HFF-Myc (cell line): ENCODE results near the gene LUC7L3.

Experiments used
- DNase-seq: peaks from one replicate; pipeline ENCODE4 v3.0.0-alpha.2; 2011; ENCODE audit warnings: low read depth; ENCODE audit errors: extremely low read depth
- H3K4me3 ChIP-seq: replicated peaks from 2 replicates; pipeline ENCODE4 v1.5.1; 2011; ENCODE audit warnings: low read depth, mild to moderate bottlenecking, control low read depth, low read length
- TF ChIP-seq, protein P1 (sequence below): IDR thresholded peaks from 2 replicates; pipeline ENCODE4 v1.5.1; 2012; ENCODE audit warnings: mild to moderate bottlenecking, low read depth, low read length, control low read depth; ENCODE audit errors: missing control alignments

LUC7L3 gene

DNA sequence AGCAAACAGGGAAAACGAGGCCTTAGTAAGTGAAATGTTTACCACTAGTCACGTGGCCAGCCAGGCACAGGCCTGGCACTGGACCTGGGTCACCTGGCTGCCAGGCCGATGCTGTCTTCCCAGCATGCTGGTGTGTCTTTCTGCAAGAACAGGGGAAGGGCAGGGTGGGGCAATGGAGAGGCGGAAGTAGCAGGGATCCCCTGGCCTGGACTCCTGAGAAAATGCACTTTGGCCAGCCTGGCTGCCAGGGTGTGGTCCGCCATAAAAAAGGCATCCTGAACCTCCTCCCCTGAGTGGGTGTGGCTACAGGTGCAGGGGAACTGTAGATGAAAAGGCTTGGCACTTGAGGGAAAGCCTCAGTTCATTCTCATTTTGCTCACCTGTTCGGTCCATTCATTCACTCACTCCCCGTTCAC lies 49.0 kb downstream of the LUC7L3 start:
- TF ChIP-seq, protein P1, sequence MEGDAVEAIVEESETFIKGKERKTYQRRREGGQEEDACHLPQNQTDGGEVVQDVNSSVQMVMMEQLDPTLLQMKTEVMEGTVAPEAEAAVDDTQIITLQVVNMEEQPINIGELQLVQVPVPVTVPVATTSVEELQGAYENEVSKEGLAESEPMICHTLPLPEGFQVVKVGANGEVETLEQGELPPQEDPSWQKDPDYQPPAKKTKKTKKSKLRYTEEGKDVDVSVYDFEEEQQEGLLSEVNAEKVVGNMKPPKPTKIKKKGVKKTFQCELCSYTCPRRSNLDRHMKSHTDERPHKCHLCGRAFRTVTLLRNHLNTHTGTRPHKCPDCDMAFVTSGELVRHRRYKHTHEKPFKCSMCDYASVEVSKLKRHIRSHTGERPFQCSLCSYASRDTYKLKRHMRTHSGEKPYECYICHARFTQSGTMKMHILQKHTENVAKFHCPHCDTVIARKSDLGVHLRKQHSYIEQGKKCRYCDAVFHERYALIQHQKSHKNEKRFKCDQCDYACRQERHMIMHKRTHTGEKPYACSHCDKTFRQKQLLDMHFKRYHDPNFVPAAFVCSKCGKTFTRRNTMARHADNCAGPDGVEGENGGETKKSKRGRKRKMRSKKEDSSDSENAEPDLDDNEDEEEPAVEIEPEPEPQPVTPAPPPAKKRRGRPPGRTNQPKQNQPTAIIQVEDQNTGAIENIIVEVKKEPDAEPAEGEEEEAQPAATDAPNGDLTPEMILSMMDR = no peak
- H3K4me3 ChIP-seq = no peak overlapping the region
- DNase-seq = no peak

DNA sequence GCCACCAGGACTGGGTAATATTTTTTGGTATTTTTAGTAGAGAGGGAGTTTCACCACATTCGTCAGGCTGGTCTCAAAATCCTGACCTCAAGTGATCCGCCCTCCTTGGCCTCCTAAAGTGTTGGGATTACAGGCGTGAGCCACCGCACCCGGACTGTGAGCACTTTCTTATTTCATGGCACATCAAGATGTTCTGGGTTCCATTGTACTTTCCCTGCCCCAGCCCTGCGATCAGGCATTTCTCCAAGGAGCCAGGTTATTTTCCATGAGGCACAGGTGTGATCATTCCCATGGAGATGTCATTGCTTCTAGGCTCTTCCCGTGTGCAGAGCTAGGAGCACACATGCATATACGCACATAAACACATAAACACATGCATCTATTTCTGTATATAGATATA lies 50.5 kb downstream of the LUC7L3 start:
- TF ChIP-seq, protein P1 = no peak
- no peak overlapping the region for H3K4me3 ChIP-seq
- DNase-seq = no peak

DNA sequence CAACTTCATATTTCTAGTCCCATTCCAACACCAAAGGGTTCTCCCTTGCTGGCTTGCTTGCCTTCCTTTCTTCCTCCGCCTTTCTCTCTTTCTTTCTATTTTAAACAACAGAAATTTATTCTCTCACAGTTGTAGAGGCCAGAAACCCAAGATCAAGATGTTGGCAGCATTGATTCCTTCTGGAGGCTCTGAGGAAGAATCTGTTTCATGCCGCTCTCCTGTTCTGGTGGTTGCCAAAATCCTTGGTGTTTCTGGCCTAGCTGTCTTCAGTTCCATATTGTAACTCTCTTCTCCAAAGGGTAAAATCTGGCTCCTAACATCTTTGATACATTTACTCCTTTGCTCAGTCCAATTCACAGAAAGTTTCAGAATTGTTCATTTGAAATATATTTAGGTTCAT lies 50.9 kb downstream of the LUC7L3 start:
- TF ChIP-seq, protein P1 = no peak
- no peak overlapping the region for H3K4me3 ChIP-seq
- no peak for DNase-seq

DNA sequence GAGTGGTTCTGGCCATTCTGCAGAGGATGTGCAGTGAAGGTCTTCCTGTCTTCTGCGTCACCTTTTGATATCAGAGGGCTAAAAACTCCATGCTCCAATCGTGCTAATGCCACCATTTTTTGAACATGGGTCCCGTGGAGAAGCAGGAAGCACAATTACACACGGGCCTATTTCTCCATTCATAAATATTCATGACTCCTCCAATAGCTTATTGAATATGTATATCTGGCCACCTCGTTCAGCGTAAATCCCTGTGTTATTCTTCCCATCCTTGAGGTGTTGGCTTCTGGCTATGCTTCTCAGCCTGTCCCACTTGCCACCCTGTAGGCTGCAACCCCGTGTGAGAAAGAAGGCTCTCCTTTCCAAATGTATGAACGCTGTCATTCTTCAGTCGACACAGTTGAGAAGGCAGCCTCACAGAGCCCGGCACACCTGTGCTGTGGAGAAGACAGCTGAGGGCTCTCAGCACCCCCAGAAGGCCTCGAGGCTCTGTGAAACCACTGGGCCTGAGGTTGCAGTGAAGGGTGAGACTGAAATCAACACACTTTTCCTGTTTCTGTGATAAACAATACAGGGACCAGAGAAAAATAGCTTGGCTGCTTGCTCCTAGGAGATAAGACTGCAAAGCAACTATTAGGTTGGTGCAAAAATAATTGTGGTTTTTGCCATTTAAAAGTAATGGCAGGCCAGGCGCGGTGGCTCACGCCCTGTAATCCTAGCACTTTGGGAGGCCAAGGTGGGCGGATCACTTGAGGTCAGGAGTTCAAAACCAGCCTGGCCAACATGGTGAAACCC lies 52.8 kb downstream of the LUC7L3 start:
- no peak overlapping the region for H3K4me3 ChIP-seq
- DNase-seq = no peak
- TF ChIP-seq, protein P1 = no peak

DNA sequence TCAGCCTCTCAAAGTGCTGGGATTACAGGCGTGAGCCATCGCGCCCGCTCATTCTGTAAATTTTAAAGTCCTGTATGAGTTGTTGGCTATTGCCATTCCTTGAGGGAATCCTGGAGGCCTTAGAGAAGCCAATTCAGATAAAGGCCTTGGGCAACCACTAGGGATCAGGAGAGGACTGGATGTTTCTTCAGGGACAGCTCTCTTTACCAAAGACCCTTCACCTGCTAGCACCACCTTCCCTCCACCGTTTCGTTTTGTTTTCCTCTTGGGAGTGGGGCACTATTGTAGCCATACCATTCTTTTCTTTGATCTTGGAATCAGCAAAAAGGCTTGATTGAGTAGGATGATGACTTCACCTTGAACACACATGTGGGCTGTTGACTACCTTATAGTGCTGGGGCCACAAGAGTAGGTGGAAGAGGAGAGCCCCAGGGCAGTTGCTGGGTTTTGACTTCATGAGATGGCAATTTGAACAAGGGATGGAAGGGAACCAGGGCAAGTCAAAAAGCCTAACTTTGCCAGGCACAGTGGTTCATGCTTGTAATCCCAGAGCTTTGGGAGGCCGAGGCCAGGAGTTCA lies 54.9 kb downstream of the LUC7L3 start:
- no peak for DNase-seq
- TF ChIP-seq, protein P1 = peak; percentile 2
- H3K4me3 ChIP-seq = no peak overlapping the region

DNA sequence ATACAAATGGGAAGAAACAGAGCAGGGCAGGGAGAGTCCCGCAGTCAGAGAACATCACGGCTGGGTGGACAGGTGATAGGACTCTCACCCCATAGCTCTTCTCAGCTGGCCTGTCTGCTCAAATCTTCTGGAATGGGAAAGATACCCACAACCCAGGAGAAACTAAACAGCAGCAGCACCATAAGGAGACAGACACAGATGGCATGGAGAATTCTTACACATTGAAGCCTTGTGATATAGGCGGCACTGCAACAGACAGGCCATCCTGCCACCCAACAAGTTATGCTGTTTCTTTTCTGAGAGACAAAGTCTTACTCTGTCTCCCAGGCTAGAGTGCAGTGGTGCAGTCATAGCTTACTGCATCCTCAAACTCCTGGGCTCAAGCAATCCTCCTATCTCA lies 56.5 kb downstream of the LUC7L3 start:
- no peak for DNase-seq
- TF ChIP-seq, protein P1 = no peak
- no peak overlapping the region for H3K4me3 ChIP-seq
